GM12892 (cell line): ENCODE measurements around the gene PMM1.

ENCODE experiments used
- POLR2A ChIP-seq: IDR thresholded peaks from 2 replicates; pipeline ENCODE4 v1.6.1; 2011; ENCODE audit warnings: low read depth, low read length, control low read depth
- POLR2AphosphoS5 ChIP-seq: IDR thresholded peaks from 2 replicates; pipeline ENCODE4 v1.6.1; 2011; ENCODE audit warnings: low read depth, low read length, control low read depth
- TAF1 ChIP-seq: IDR thresholded peaks from 2 replicates; pipeline ENCODE4 v1.6.1; 2011; ENCODE audit warnings: low read depth, mild to moderate bottlenecking, control low read depth, low read length, borderline replicate concordance

GRCh38 chr22:41560095-41560471 lies 29.6 kb downstream of the PMM1 start:
- no peak for TF ChIP-seq TAF1
- no peak for TF ChIP-seq POLR2AphosphoS5
- TF ChIP-seq POLR2A: no peak
